ENCODE data around the gene SLC25A38. TPM values are rescaled to one million over a fixed set of nuclear protein-coding genes. Genes with fewer than 3 reads are reported as not detected.
A peak's percentile ranks its signal among the peaks of the same experiment; 100 is the strongest.

SLC25A38 gene
- total RNA-seq, 1 experiment from 2014 or later, result 48.2 TPM

DNA sequence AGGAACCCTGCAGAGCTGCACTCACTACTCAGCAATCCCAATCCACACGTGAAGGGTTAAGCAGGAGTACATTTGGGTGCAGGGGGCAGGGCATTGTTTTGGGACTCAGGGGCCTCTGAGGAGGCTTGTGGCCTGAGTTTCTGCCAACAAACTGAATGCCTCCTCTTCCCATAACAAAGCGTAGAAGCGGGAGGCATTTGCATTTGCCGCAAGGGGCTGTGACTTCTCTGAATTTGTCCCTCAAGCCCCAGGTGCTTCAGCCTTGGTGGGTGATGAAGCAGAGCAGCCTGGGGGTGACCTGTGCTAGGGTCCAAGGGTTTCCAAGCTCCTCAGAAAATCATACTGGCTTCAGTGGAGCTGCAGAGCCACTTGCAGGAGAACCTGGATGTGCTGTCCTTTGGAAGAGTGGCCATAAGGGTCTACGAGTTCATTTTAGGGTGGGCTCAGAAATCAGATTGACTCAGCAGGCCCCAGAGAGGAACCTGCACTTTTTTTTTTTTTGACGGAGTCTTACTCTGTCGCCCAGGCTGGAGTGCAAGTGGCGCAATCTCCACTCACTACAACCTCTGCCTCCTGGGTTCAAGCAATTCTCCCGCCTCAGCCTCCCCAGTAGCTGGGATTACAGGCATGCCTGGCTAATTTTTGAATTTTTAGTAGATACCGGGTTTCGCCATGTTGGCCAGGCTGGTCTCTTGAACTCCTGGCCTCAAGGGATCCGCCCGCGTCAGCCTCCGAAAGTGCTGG is 21.9 kb downstream of the SLC25A38 start:
- H3K23me2 ChIP-seq (ENCODE audit: insufficient read length, low read depth, low read length, poor library complexity, severe bottlenecking), result peaks cover 9% of the 10 kb centered on the region
- no peaks in the 10 kb centered on the region for H3K27me3 ChIP-seq (ENCODE audit: insufficient read depth, low read length)
- Mint-ChIP-seq H3K27ac (peak overlapping the region; percentile 83 to 99 (median 96); a peak in 5 of 7 replicates), H3K4me1 (peaks cover 40 to 42% of the 10 kb centered on the region in 2 experiments), H3K27me3 (ENCODE audit: low read depth) (peaks cover 5% of the 10 kb centered on the region), H3K36me3 (ENCODE audit: insufficient read depth in 1 of 3, low read depth in 3 of 3) (peaks cover 28 to 44% (median 40%) of the 10 kb centered on the region in 3 experiments), H3K4me3 (peak overlapping the region; percentile 92; a peak in 4 of 5 replicates), H3K9me3 (no peaks in the 10 kb centered on the region; a peak in 1 of 5 replicates)
- TF ChIP-seq, protein P1, sequence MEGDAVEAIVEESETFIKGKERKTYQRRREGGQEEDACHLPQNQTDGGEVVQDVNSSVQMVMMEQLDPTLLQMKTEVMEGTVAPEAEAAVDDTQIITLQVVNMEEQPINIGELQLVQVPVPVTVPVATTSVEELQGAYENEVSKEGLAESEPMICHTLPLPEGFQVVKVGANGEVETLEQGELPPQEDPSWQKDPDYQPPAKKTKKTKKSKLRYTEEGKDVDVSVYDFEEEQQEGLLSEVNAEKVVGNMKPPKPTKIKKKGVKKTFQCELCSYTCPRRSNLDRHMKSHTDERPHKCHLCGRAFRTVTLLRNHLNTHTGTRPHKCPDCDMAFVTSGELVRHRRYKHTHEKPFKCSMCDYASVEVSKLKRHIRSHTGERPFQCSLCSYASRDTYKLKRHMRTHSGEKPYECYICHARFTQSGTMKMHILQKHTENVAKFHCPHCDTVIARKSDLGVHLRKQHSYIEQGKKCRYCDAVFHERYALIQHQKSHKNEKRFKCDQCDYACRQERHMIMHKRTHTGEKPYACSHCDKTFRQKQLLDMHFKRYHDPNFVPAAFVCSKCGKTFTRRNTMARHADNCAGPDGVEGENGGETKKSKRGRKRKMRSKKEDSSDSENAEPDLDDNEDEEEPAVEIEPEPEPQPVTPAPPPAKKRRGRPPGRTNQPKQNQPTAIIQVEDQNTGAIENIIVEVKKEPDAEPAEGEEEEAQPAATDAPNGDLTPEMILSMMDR (conservative IDR thresholded peaks at IDR 0.05), result no peak
- H3K4me2 ChIP-seq (ENCODE audit: insufficient read depth, insufficient read length, low read length), result no peak overlapping the region
- no peak overlapping the region for H2AFZ ChIP-seq (ENCODE audit: low read length)
- no peak overlapping the region for H3K23ac ChIP-seq (ENCODE audit: insufficient read length, low read depth, low read length)
- H3K14ac ChIP-seq (ENCODE audit: insufficient read depth, low read length), result no peak overlapping the region
- H3K4ac ChIP-seq (ENCODE audit: low read depth, low read length), result no peak overlapping the region; the same call in 1 of the 2 replicates
- peaks cover 12% of the 10 kb centered on the region; the same call in 1 of the 2 replicates for H3K79me2 ChIP-seq (ENCODE audit: insufficient read depth, low read length)
- no peaks in the 10 kb centered on the region for H4K20me1 ChIP-seq (ENCODE audit: control insufficient read depth, insufficient read depth, insufficient read length)
- H4K91ac ChIP-seq (ENCODE audit: insufficient read length, low read depth, low read length), result no peak overlapping the region
- peak overlapping the region; percentile 33 for H3K27ac ChIP-seq (ENCODE audit: insufficient read length, low read depth, low read length)
- no CpG with 5 or more reads among the region's 15 CpGs for WGBS (ENCODE audit: extremely low coverage, insufficient read length, low lambda C conversion rate)
- no peak overlapping the region for H3K18ac ChIP-seq (ENCODE audit: insufficient read length, low read depth, low read length)
- no peak overlapping the region for H4K8ac ChIP-seq (replicated peaks; ENCODE audit: insufficient read length, low read depth, low read length)
- H4K5ac ChIP-seq (ENCODE audit: insufficient read length, low read depth, low read length), result no peak overlapping the region
- H3K56ac ChIP-seq (ENCODE audit: insufficient read length, low read depth, low read length), result no peak overlapping the region
- H2AK5ac ChIP-seq (ENCODE audit: insufficient read length, low read length), result no peak overlapping the region
- peak; percentile 83 for DNase-seq
- H3K9me3 ChIP-seq (ENCODE audit: control insufficient read depth, low read depth, low read length), result no peaks in the 10 kb centered on the region
- H3K9ac ChIP-seq (ENCODE audit: extremely low read depth, insufficient read length, low read length), result no peak overlapping the region
- no peaks in the 10 kb centered on the region for H3K79me1 ChIP-seq (ENCODE audit: insufficient read depth, low read depth, low read length, poor library complexity, severe bottlenecking)
- H3T11ph ChIP-seq (ENCODE audit: low read length), result no peak overlapping the region
- H2BK15ac ChIP-seq (ENCODE audit: low read depth, low read length), result no peak overlapping the region
- no peak overlapping the region for H2BK5ac ChIP-seq (ENCODE audit: insufficient read length, low read length)
- no peak overlapping the region for H2BK20ac ChIP-seq (ENCODE audit: low read depth, low read length, poor library complexity, severe bottlenecking)
- no peak overlapping the region for H2BK12ac ChIP-seq (ENCODE audit: insufficient read length, low read depth, low read length)
- H3K4me1 ChIP-seq (ENCODE audit: insufficient read depth, low read length), result peaks cover 3% of the 10 kb centered on the region
- H2BK120ac ChIP-seq (ENCODE audit: low read depth, low read length, poor library complexity, severe bottlenecking), result no peak overlapping the region

Measured in H9 (cell line).